A673 (cell line): Measurements from ENCODE around the gene PAQR9. TPM values are rescaled to one million over a fixed set of nuclear protein-coding genes. Genes with fewer than 3 reads are reported as not detected.

Experiments used
- BruUV-seq: library from RNA; stranded (reverse); fragments of 400-500 nt; replicated peaks from 2 replicates; lab custom pipeline; 2021; lab: Mats Ljungman, UMichigan
- CTCF ChIA-PET: fragments of 300-600 bp; sonication (Branson Sonifier 250); formaldehyde crosslinking; loops from one replicate; lab custom pipeline; 2022; ENCODE audit warnings: antibody characterized with exemption; lab: Charles Lee
- POLR2A ChIA-PET: fragments of 300-600 bp; sonication (Branson Sonifier 250); formaldehyde crosslinking; loops from one replicate; lab custom pipeline; 2022; ENCODE audit warnings: antibody characterized with exemption; ENCODE audit not compliant: low non-redundant PET; lab: Charles Lee
- DNase-seq: peaks from one replicate; pipeline ENCODE4 v3.0.0-alpha.2; 2015; ENCODE audit warnings: low spot score
- H3K27ac ChIP-seq: fragments of 200-600 bp; sonication (generic); 2 replicates; pipeline ENCODE4 v1.5.1; 2016; ENCODE audit warnings: mixed run types, low read depth, mild to moderate bottlenecking, mixed read lengths, antibody characterized with exemption, low read length; ENCODE audit not compliant: poor library complexity, severe bottlenecking
- H3K27me3 ChIP-seq: fragments of 200-600 bp; sonication (generic); replicated peaks from 2 replicates; pipeline ENCODE4 v1.6.1; 2017; ENCODE audit warnings: mixed run types, low read depth, mild to moderate bottlenecking, mixed read lengths, antibody characterized with exemption, low read length; ENCODE audit not compliant: insufficient read depth, poor library complexity
- H3K36me3 ChIP-seq: fragments of 200-600 bp; sonication (generic); 2 replicates; pipeline ENCODE4 v1.6.1; 2016; ENCODE audit warnings: mixed run types, mild to moderate bottlenecking, mixed read lengths, antibody characterized with exemption, low read length; ENCODE audit not compliant: insufficient read depth, poor library complexity, severe bottlenecking
- H3K4me1 ChIP-seq: fragments of 200-600 bp; sonication (generic); 2 replicates; pipeline ENCODE4 v1.6.1; 2017; ENCODE audit warnings: mixed run types, mild to moderate bottlenecking, mixed read lengths, antibody characterized with exemption, low read length; ENCODE audit not compliant: insufficient read depth, poor library complexity, severe bottlenecking
- H3K4me3 ChIP-seq: fragments of 200-600 bp; sonication (generic); 2 replicates; pipeline ENCODE4 v1.5.1; 2016; ENCODE audit warnings: low read depth, mixed run types, mild to moderate bottlenecking, mixed read lengths, low read length; ENCODE audit not compliant: poor library complexity, severe bottlenecking
- H3K9me3 ChIP-seq: fragments of 200-600 bp; sonication (generic); 2 replicates; pipeline ENCODE4 v1.6.1; 2016; ENCODE audit warnings: mixed run types, low read depth, mild to moderate bottlenecking, mixed read lengths, antibody characterized with exemption, low read length; ENCODE audit not compliant: poor library complexity, severe bottlenecking
- CTCF ChIP-seq: fragments of 300-800, 200-600 bp; sonication (generic); conservative IDR thresholded peaks from 2 replicates; pipeline ENCODE4 v1.5.1; 2017; ENCODE audit warnings: low read depth, mild to moderate bottlenecking, antibody characterized with exemption, low read length, moderate library complexity, mixed read lengths
- EZH2 ChIP-seq: fragments of 200-600 bp; sonication (generic); IDR thresholded peaks from 2 replicates; pipeline ENCODE4 v1.6.1; 2017; ENCODE audit warnings: borderline replicate concordance, low read depth, mild to moderate bottlenecking, mixed read lengths, antibody characterized with exemption, low read length; ENCODE audit not compliant: poor library complexity, severe bottlenecking
- intact Hi-C: fragments of 100-400 bp; cut with micrococcal nuclease; formaldehyde crosslinking; loops from one replicate; pipeline ENCODE4 v1.10.0; 2022; ENCODE audit not compliant: unreplicated experiment
- total RNA-seq: library from RNA; stranded (reverse); gene quantifications from 2 replicates; pipeline ENCODE4 v1.2.3, GENCODE V29; 2021

Gene PAQR9
- total RNA-seq, 1 experiment from 2014 or later, result 0.19 TPM

DNA sequence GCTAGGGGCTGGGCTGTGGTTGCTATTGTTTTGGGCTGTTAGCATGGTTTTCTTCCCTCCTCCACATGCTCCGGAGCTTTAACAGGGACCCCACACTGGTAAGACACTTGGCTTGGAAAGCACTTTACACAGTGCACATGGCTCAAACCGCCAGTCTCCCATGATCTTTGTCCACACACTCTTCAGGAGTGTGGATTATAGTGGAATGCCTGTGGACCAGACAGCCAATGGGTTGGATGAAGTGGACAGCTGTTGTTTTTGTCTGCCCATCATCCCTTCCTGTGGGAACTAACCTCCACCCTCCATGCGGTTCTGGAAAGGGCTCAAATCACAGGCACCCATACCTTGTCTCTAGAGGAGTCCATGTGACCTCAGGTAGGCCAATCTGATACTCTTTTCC, 10.0 kb downstream of the PAQR9 start:
- Histone ChIP-seq H3K27me3 (peaks cover 11% of the 10 kb centered on the region), H3K36me3 (no peaks in the 10 kb centered on the region), H3K4me1 (no peaks in the 10 kb centered on the region), H3K27ac (no peak overlapping the region), H3K4me3 (no peak overlapping the region), H3K9me3 (no peaks in the 10 kb centered on the region)
- ChIA-PET POLR2A (no interaction called here), CTCF (no interaction called here)
- TF ChIP-seq EZH2 (no peak), CTCF (no peak)
- intact Hi-C loops, result no loop called here
- DNase-seq, result no peak
- BruUV-seq, result no TSS peak

GRCh38 chr3:142952272-142953193, 10.9 kb downstream of the PAQR9 start:
- intact Hi-C loops, result no loop called here
- H3K4me3 ChIP-seq, result no peak overlapping the region
- no peaks in the 10 kb centered on the region for H3K36me3 ChIP-seq
- H3K4me1 ChIP-seq, result no peaks in the 10 kb centered on the region
- no TSS peak for BruUV-seq
- no peak overlapping the region for H3K27ac ChIP-seq
- H3K27me3 ChIP-seq, result peaks cover 10% of the 10 kb centered on the region
- no peaks in the 10 kb centered on the region for H3K9me3 ChIP-seq
- POLR2A ChIA-PET, result no interaction called here
- no peak for DNase-seq
- no peak for TF ChIP-seq EZH2
- no peak for TF ChIP-seq CTCF
- CTCF ChIA-PET, result no interaction called here

- peaks cover 4% of the 10 kb centered on the region for H3K27me3 ChIP-seq
- POLR2A ChIA-PET, result no interaction called here
- no peak overlapping the region for H3K27ac ChIP-seq
- TF ChIP-seq CTCF (no peak), EZH2 (no peak)
- no peaks in the 10 kb centered on the region for H3K9me3 ChIP-seq
- no peak for DNase-seq
- intact Hi-C loops, result no loop called here
- H3K4me3 ChIP-seq, result no peak overlapping the region
- H3K4me1 ChIP-seq, result no peaks in the 10 kb centered on the region
- CTCF ChIA-PET, result no interaction called here
- H3K36me3 ChIP-seq, result no peaks in the 10 kb centered on the region
- BruUV-seq, result no TSS peak
These were observed 11.7 kb downstream of the PAQR9 start for GRCh38 chr3:142951794-142952193.
